ENCODE measurements around the gene ANKS4B.
A peak's percentile ranks its signal among the peaks of the same experiment; 100 is the strongest.
"Not testable (repeated sequence)": the region's sequence is repeated elsewhere in the genome, so short reads cannot be mapped to it uniquely, and the experiment has no call there.

The ANKS4B gene

DNA sequence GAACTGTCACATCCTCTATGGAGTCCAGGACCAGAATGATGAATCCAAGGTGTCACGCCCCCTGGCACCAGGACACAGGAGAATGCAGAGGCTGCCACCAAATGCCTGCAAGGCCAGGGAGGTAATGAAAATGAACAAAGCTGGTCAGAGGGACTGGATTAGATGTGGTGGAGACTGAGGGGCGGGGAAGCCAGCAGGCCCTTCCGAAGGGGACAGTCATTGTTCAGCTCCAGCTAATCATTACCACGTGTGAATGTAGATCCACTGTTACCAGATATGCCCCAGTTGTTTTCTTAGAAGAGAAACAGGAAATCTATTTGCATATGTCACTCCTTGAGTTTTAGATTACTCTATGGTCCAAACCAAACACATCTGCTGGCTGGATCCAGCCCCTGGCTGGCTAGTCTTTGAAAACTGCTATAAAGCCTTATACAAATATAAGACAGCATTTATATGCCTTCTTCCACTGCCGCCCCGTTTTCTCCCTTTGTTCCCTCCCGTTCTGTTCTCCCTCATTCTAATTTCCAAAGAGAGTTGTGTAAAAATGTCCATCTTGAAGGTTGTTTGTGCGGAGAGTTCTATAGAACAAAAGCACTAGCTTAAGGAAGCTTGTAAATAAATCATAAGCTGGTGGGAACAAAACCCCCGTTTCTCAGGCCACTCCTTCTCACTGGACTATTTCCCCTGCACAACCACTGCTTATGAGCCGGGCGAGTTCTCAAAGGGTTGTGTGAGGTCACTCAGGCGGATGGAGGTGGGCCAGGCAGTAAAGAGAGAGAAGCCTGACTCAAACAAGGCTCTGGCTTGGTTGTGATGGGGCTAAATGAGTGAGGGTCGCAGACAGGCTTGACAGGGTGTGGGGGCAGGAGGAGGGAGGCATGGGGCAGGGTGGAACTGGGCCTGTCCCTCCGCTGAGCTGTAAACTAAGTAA, 30.4 kb downstream of the ANKS4B start:
- DNase-seq (ENCODE audit: low spot score) = peak; percentile 54
- Histone ChIP-seq H3K4me3 (no peak overlapping the region), H3K27ac (peak overlapping the region in 1 of 2 donors; percentile 32)
- TF ChIP-seq, protein P1, sequence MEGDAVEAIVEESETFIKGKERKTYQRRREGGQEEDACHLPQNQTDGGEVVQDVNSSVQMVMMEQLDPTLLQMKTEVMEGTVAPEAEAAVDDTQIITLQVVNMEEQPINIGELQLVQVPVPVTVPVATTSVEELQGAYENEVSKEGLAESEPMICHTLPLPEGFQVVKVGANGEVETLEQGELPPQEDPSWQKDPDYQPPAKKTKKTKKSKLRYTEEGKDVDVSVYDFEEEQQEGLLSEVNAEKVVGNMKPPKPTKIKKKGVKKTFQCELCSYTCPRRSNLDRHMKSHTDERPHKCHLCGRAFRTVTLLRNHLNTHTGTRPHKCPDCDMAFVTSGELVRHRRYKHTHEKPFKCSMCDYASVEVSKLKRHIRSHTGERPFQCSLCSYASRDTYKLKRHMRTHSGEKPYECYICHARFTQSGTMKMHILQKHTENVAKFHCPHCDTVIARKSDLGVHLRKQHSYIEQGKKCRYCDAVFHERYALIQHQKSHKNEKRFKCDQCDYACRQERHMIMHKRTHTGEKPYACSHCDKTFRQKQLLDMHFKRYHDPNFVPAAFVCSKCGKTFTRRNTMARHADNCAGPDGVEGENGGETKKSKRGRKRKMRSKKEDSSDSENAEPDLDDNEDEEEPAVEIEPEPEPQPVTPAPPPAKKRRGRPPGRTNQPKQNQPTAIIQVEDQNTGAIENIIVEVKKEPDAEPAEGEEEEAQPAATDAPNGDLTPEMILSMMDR (IDR thresholded peaks at IDR 0.05) = no peak

DNA sequence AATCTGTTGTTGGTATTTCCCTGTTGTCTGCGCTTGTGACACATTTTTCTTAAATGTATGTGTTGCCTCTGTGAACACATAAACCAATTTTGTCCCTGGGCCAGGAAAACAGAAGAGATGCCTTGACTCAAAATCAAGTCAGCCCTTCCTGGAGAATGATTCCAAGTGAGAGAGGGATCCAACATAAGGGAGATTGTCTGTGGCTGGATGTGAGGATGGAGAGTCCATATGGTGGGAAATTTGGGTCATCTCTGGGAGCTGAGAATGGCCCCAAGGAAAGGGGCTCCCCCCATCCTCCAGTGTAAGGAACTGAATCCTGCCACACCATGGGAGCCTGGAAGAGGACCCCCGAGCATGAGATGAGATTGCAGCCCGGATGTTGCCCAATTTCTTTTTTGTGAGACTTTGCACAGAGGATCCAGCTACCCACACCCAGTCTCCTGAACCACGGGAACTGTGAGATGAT, 31.1 kb downstream of the ANKS4B start:
- H3K4me3 ChIP-seq = no peak overlapping the region
- no peak for DNase-seq (ENCODE audit: low spot score)
- TF ChIP-seq, protein P1 (IDR thresholded peaks at IDR 0.05) = no peak
- peak overlapping the region in 1 of 2 donors; percentile 26 for H3K27ac ChIP-seq

GRCh38 chr16:21265104-21265837, 31.8 kb downstream of the ANKS4B start:
- peak; percentile 29 for DNase-seq (ENCODE audit: low spot score)
- TF ChIP-seq, protein P1 (IDR thresholded peaks at IDR 0.05) = no peak
- Histone ChIP-seq H3K27ac (no peak overlapping the region), H3K4me3 (no peak overlapping the region)

GRCh38 chr16:21267298-21267697, 33.8 kb downstream of the ANKS4B start:
- Histone ChIP-seq H3K27ac (no peak overlapping the region), H3K4me3 (no peak overlapping the region)
- TF ChIP-seq, protein P1 (IDR thresholded peaks at IDR 0.05) = no peak
- peak; percentile 21 for DNase-seq (ENCODE audit: low spot score)

GRCh38 chr16:21268236-21268635, 34.7 kb downstream of the ANKS4B start:
- DNase-seq (ENCODE audit: low spot score) = no peak
- H3K27ac ChIP-seq = no peak overlapping the region

DNA sequence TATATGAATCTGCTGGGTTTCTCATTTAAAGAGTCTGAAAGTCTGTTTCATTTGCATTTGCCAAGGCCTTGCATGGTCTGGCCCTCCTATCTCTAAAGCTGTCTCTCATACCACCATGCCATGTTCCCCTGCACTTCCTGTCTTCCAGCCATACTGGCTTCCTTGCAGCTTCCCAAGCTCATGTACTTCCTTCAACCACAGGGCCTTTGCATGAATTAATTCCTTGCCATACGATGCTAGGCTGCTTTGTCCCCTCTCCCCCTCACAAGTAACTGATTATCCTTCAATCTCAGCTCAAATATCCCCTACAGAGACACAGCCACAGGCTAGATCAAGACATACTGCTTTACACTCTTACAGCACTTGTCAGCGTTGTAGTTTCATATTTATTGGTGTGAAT, 38.8 kb downstream of the ANKS4B start:
- no peak overlapping the region for H3K4me3 ChIP-seq
- H3K27ac ChIP-seq = no peak overlapping the region
- DNase-seq (ENCODE audit: low spot score) = no peak
- TF ChIP-seq, protein P1 (IDR thresholded peaks at IDR 0.05) = no peak

More at GRCh38 chr16:21268236-21268635, 34.7 kb downstream of the ANKS4B start:
- H3K4me3 ChIP-seq = no peak overlapping the region
- TF ChIP-seq, protein P1 (IDR thresholded peaks at IDR 0.05) = no peak

DNA sequence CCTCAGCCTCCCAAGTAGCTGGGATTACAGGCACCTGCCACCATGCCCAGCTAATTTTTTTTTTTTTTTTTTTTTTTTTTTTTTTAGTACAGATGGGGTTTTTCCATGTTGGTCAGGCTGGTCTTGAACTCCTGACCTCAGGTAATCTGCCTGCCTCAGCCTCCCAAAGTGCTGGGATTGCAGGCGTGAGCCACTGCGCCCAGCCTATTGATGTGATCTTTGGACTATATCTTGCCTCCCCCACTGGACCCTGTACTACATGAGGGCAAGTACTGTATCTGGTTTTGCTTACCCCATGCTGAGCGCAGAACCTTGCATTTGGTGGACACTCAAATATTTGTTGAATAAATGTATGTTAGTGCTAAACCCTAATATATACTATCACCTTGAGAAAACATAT, 39.3 kb downstream of the ANKS4B start:
- H3K27ac ChIP-seq; DNase-seq (ENCODE audit: low spot score); H3K4me3 ChIP-seq: not testable (repeated sequence)

All from coronary artery (tissue), 2 donors.